ENCODE results near the gene ODC1.
A peak's percentile ranks its signal among the peaks of the same experiment; 100 is the strongest.
"Not testable (repeated sequence)": the region's sequence is repeated elsewhere in the genome, so short reads cannot be mapped to it uniquely, and the experiment has no call there.

The ODC1 gene

DNA sequence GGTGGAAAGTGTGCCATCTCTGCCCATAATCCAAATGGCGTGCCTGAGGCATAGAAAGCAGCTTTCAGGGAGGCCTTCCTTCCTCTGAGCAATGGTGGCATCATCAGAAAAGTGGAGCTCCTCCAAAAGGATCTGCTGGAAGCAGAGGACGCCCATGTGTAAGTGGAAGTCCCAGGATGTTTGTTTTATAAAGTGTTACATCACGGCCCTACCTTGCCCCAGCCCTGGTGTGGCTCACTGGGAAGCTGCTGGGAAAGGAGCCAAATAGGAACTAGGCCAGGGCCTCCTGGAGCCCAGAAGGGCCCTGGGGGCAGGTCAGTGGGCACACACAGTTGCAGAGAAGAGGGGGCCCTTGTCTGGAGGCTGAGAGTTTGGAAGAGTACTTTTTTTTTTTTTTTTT lies 4.2 kb upstream of the ODC1 start:
- no peak for DNase-seq

DNA sequence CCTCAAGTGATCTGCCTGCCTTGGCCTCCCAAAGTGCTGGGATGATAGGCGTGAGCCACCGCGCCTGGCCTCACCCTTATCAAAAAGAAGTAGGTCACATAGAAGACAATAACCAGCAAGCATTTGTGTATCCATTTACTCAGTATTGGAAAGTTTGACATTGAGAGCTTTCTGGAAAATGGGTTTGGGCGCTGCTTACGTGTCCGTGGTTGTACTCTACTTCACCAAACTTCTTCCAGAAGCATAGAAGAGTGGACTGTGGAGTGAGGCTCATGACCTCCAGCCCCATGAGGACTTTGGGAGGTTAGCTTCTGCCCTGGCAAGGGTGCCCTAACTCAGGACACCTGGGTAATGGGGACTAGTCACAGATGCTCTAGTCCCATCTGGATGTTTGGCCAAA lies 3.7 kb upstream of the ODC1 start:
- no peak for DNase-seq

DNA sequence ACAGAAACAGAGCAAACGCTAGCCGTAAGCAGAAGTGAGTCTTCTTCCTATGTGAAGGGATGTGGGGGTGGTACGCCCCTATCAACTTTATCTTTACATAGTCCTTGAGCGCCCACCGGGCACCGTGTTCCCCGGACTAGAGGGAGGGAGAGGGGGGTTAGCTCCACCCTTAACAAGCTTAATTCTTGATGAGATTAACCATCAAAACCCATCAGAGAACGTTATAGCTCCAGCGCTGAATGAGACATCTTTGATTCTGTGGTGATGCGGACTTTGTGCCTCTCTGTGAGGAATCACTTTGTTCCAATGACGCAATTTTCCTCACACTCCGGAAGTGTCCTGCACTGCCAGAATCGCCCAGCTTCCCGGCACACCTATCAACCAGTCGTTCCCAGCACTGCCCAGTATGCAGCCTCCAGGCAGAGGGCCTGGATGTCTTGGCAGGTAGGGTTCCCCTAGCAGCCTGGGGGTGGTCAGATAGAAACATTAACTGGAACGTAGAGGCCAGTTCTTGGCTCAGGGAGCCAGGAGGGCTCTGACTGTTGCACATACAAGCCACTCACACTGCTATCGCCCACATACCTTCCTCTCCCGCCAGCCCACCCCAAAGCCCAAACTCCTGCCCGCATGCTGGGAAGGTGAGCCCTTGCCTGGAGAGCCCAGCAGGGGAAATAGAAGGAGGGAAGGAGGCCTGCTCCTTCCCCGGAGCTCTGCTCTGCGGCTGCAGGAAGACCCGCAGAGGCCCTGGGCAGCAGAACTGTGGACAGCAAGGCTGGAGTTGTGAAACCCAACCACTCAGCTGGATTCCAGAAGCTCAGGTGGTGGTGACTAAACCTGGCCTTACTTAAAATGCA lies 1.9 kb upstream of the ODC1 start:
- DNase-seq, result no peak

DNA sequence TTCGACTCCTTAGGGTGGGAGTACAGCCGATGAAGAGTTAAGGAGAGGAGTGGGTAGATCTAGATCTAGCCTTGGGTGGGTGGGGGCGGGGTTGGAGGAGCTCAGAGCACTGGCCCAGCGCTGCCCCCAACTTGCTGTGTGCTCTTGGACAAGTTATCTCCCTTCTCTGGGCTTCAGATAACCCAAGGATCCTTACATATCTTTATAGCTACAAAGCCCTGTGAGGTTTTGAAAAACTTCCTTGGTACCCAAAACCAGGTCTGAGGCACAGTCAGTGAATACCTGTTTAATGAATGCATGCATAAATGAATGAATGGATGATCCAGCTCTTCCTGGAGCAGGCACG lies 1.3 kb upstream of the ODC1 start:
- DNase-seq, result no peak

DNA sequence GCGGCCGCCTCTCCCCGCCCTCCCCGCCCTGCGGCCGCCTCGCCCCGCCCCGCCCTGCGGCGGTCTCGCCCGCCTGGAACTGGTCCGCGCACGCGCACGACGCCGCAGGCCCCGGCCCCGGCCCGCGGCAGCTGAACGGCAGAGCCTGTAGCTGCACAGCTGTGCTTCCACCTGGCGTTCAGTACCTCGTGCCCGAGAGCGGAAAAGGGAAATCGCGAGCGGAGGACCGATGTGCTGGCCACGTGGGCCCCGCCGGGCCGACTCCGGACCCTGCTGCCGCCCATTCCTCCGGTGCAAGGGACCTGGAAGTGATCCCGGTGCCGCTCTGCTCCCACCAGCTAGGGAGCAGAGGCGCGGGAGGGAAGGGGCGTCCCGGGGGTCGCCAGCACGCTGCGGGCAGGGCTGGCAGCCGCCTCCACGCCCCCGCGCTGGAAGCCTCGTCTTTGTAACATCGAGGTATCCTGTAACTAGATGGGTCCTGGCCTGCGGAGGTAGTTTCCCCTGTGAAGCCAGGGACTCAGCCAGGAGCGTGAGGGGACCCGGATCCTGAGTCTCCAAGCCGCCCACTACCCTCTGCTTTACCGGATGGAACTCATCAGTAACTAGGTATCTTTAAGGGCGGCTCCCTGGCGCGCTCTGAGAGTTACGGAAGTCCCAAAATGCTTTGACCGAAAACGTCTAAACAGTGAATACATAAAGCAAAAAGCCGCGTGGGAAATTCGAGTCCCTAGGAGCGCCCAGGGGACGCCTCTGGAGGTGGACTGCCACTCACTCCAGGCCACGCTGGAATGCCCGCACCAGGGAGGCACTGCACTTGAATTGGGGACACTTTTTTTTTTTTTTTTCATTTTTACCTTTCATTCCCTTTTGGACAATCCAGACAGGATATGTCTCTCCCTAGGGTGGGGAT lies 704 bp upstream of the ODC1 start:
- no peak for DNase-seq

DNA sequence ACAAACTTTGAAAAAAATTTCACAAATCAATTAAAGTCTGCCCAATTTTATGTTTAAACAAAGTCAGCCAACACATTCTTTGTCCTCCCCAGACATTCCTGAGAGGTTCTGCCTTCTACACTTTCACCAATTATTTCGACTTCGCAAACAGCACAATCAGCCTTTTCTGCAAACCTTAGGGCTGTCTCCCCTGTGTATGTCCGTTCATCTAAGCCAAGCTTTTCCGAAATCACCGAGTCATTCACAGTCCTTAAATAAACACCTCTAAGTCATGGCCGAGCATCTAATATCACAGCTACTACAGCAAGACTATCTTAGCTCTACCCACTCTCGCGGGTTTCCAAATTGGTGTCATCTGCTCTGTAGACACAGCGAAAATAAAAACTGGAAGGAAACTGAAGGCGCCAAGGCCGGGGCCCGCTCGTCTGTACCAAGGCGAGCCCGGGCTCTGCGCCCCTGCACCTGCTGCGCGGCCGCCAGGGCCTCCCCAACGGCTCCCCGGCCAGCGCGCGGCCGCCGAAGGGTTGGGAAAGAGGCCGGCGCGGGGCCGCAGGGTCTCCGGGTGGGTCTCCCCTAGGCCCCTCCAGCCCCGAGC lies 730 bp downstream of the ODC1 start:
- DNase-seq, result peak; percentile 43

DNA sequence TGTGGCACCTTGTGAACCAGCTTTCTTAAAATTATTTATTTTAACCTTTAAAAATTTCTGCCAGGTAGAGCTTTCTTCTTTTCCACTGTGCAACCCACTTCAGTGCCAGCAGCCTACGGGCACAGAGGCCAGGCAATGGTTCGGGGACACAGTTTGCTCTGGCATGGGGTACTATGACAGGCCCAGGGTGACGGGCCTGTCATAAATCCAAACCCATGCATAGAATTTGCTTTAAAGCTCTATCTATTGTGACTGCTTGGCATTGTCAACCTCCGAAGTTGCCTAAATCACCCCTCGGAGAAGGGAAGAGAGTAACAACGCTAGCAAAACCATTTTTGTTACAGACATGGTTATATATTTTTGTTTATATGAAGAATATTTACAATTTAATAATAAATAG lies 1.5 kb downstream of the ODC1 start:
- no peak for DNase-seq

DNA sequence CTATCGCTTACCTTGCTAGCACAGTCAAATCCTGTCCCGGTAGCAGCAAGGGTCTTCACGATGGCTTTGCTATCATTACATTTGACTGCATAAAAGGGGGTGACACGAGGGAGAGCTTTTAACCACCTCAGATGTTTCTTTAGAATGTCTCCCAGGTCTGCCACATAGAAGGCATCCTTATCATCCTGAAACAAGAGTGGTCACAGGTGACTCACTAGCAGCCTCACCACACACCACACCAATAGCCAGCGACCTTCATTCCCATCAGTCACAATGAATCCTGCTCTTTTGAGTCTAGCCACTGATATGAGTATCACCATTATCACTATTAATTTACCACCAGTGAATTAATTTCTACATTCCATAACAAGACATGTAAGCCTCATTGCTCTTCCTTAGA lies 3.7 kb downstream of the ODC1 start:
- no peak for DNase-seq

DNA sequence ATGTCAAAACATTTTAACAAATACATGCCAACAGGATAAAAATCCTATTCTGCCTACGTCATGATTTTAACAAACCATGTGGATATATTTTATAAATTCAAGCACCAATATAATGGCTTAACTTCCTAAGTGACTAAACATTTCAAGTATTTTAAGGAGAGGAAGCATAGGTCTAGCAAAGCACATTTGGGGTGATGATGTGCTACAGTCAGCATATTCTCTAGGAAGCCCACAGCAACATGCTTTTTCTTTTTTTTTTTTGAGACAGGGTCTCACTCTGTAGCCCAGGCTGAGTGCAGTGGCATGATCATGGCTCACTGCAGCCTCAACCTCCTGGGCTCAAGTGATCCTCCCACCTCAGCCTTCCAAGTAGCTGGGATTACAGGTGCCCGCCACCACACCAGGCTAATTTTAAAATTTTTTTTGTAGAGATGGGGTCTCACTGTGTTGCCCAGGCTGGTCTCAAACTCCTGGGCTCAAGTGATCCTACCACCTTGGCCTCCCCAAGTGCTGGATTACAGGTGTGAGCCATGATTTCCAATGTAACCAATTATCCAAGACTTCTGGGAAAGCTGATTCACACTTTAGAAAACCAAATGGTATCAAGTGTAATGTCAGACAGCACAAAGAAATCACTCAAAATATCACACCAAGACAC lies 5.5 kb downstream of the ODC1 start:
- DNase-seq, result not testable (repeated sequence)

DNA sequence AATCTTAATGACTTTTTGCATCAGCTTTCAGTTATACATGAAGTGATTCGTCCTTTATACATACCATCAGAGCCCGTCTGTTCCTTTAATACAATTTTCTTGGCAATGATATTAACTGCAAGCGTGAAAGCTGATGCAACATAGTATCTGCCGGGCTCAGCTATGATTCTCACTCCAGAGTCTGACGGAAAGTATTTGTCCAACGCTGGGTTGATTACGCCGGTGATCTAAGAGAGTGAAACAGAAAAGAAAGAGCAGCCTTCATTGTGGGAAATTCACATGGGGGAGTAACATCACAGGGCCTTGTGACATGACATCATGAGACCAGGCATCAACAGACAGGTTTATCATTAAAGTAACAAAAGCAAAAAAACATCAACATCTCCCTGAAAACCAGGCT lies 6.2 kb downstream of the ODC1 start:
- DNase-seq, result no peak

DNA sequence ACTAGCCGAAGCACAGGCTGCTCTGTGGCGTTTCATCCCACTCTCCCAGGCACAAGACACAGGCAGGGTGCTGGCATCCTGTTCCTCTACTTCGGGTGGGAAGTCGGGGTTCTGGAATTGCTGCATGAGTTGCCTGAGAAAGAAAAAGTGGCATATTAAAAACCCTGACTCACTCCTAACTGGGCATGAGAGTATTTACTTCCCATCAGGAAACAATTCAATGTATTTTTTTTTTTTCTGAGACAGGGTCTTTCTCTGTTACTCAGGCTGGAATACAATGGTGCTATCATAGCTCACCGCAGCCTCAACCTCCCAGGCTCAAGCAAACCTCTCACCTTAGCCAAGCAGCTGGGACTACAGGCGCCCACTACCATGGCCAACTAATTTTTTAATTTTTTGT lies 7.4 kb downstream of the ODC1 start:
- no peak for DNase-seq

DNA sequence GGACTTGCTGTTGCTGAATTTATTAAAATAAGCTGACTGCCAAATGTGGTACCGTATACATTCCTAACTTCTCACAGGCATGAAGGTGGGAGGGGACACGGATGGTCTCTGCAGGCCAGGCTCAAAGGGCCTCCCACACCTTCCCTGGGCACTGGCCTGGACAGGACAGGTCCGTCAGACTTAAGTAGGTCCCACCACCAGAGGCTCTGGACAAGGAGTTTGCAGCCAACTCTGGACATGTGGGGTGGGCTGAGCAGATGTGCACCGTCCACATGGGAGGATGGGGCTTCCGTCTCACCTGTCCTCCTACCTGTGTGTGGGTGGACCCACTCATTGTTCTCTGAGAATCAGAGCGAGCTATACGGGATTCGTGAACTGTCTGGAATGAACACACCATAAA lies 8.2 kb downstream of the ODC1 start:
- DNase-seq, result no peak

DNA sequence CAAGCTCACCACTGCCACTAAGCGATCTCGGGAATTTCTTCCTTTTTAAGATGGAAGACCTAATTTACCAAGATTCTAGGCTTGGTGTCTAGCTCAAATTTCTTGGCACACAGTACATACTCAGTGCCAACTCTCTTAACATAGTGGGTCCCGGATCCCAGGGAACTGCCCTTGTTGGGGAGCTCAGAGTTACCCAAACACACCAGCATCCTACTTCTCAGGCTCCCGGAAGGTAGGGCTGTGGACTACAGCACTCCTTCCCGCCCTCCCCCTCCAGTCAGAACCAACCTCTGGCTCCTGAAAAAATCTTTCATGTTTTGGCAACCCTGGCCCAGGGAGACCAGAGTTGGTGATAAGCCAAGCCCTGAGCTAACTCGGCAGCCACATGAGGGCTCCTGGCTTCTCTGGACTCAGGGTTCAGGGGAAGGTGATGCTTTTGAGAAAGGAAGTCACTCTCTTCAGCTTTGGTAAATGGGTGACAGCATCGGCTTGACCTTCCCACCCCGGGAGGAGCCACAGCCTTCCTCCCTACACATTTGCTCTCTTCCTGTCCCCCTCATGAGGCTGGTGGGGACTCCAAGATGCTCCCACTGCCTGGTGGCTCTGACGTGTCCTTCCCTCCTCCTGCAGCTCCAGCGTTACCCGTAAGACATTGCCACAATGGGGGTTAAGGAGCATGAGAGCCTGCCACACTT lies 8.8 kb downstream of the ODC1 start:
- DNase-seq, result no peak

DNA sequence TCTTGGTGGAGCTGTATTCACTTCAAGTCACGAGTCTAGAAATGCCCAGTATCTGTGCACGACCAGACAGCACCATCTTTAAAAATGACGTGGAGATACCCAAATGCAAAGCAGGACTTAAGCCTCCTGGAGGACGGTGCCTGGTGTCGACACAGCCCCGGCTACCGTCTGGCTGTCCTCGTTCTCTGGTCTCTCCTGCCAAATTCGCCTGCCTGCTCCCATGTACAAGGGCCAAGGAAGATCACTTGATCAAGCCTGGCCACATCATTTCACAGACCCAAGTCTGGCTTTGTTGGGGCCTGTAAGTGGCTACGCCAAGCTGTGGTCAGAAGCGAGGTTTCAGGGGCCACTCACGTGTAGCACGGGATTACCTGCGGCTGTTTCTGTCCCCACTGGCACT lies 9.4 kb downstream of the ODC1 start:
- no peak for DNase-seq

DNA sequence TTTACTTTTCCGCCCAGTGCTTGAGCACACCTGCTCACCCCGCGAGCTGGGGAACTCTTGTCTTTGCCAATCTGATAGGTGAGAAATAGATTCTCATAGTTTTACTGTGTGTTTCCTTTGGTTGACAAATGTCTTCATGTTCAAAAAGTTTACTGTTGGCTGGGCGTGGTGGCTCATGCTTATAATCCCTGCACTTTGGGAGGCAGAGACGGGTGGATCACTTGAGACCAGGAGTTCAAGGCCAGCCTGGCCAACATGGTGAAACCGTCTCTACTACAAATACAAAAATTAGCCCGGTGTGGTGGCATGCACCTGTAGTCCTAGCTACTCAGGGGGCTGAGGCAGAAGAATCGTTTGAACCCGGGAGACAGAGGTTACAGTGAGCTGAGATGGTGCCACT lies 10.3 kb downstream of the ODC1 start:
- no peak for DNase-seq

DNA sequence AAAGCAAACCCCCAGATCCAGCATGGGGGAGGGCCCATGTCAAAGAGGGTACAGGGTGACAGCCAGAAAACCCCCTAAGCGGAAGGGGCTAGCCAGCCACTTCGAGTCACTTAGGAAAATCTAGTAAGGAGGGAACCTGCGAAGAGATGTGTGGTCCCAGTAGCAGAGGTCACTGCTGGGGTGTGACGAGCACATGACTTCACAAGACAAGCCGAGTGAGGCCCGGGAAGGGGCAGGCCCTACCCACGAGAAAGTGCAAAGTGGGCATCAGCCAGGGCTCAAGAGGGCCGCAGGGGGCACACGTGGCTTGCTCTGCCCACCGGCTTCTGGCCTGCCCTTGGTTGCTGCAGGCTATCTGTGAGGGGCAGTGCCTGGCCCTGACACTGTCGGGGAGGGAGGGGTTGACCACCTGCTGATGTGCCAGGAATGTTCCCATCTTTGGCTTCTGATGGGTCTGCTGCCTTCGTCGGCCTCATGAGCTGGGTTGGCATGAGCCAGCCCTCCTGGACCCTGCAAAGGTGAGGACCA lies 11.5 kb downstream of the ODC1 start:
- DNase-seq, result no peak

DNA sequence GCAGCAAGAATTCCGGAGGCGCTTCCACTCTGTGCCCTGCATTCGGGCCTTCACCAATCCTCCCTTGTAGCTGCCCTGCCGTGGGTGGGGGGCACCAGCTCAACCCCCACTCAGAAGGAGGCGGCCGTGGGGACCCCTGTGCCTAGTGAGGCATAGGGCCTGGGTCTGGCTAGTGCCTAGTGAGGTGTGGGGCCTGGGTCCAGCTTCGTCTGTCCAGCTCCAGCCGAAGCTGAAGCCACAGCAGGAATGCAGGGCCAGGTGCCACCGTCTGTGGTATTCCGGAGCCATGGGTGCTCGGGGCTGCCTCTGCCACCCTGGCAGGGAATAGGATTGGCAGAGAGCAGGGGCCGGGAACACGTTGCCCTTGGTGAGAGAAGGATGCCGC lies 12.3 kb downstream of the ODC1 start:
- DNase-seq, result no peak

DNA sequence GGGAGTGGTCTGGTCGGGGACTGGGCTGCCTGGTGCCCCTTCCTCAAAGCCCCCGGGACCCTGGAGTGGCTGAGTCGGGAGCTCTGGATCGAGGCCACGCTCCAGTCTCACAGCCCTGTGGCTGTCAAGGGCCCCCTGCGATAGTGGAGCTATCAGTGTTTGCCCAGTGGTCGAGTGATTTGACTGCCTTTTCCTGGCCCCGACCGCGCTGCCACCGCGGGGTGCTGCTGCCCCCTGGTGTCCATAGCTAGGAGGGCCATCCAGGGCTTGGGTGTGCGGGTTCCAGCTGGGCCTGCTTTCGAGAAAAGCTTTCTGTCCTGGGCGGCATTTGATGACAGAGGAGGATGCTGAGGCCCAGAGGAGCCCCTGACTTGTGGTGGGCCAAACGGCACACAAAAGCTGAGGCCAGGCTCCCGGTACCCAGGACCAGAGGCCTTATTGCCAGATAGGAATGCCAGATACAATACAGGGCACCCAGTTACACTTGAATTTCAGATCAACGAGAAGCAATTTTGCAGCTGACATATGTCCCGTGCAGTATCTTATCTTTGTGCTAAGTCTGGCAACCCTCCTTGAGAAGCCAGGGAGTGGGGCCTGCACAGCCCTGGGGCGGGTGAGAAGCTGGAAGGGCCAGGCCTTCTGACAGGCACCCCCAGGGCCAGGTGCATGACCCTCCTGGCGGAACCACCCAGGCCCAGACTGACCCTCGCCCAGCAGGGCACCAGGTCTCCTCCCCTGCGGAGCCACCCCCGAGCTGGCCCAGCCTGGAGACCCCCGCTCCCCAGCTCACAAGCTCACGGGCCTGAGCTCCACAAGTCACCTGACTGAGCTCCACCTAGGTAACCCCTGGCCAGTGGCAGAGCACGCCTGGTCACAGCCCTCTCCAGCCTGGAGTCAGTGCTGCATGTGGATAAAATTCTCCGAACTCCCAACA lies 13.0 kb downstream of the ODC1 start:
- peak; percentile 44 for DNase-seq

DNA sequence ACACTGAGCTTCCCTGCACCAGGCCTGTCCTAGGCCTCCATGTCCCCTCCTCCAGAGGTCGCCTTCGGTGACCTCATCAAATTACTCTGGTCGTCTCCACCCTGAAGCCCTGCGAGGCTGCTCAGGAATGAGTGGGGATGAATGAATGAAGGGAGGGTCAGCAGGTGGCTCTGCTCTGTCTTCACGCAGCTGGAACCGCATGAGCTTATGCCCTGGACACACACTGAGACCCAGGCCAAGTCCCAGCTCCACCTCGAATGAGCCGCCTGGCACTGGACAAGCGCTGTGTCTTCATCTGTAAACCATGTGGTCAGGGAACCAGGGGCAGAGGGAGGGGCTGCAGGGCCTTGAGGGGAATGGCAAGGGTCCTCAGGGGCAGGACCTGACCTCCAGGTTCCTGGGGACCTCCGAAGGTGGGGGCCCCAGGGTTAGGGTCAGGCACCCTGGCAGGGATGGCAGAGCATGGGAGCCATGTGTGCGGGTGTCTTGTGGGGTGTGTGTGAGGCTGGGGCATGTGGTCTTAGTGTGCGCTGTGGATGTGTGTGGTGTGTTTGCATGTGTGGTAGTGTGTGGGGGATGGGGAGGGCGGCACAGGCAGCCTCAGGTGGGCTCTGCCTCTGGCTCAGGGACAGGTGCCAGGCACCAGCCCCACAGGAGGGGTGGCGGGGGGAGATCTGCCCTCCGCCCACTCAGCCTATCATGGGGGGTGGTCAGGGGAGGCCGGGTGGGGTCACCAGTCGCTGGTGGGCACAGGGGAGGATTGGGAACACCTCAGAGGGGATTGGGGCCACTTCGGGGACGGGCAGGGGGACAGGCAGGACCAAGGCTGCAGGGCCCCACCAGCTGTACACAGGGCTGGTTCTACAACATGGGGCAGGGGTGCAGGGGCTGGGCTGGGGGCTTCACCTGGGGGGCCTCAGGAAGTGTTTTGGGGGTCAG lies 13.9 kb downstream of the ODC1 start:
- no peak for DNase-seq
